ENCODE measurements around the gene KRT86.
A peak's percentile ranks its signal among the peaks of the same experiment; 100 is the strongest.
"Not testable (repeated sequence)": the region's sequence is repeated elsewhere in the genome, so short reads cannot be mapped to it uniquely, and the experiment has no call there.

The KRT86 gene

GRCh38 chr12:52238916-52239646, 35.4 kb upstream of the KRT86 start:
- no peak for DNase-seq

- no peak for DNase-seq
These were observed 34.7 kb upstream of the KRT86 start for GRCh38 chr12:52239767-52240166.

- not testable (repeated sequence) for DNase-seq
These were observed 34.2 kb upstream of the KRT86 start for GRCh38 chr12:52240247-52240646.

GRCh38 chr12:52241205-52241842, 33.1 kb upstream of the KRT86 start:
- DNase-seq: no peak

GRCh38 chr12:52242442-52243258, 31.8 kb upstream of the KRT86 start:
- no peak for DNase-seq

- DNase-seq: peak; percentile 36
These were observed 31.1 kb upstream of the KRT86 start for GRCh38 chr12:52243259-52243855.

- peak; percentile 81 for DNase-seq
These were observed 30.4 kb upstream of the KRT86 start for GRCh38 chr12:52243856-52244614.

GRCh38 chr12:52244615-52244994, 29.8 kb upstream of the KRT86 start:
- no peak for DNase-seq

GRCh38 chr12:52245259-52245961, 29.0 kb upstream of the KRT86 start:
- DNase-seq: peak; percentile 75

- no peak for DNase-seq
These were observed 28.4 kb upstream of the KRT86 start for GRCh38 chr12:52245962-52246569.

- peak; percentile 76 for DNase-seq
These were observed 27.5 kb upstream of the KRT86 start for GRCh38 chr12:52246720-52247621.

- no peak for DNase-seq
These were observed 26.6 kb upstream of the KRT86 start for GRCh38 chr12:52247622-52248540.

- DNase-seq: peak; percentile 28
These were observed 25.6 kb upstream of the KRT86 start for GRCh38 chr12:52248541-52249461.

GRCh38 chr12:52249511-52250047, 24.9 kb upstream of the KRT86 start:
- DNase-seq: no peak

GRCh38 chr12:52250048-52250990, 24.1 kb upstream of the KRT86 start:
- no peak for DNase-seq

GRCh38 chr12:52251367-52252051, 22.9 kb upstream of the KRT86 start:
- DNase-seq: no peak
